ENCODE results near the gene DUSP18.

- TF ChIP-seq POLR2AphosphoS5 (IDR thresholded peaks at IDR 0.05; ENCODE audit: low read depth), result no peak
- TF ChIP-seq, protein P1, sequence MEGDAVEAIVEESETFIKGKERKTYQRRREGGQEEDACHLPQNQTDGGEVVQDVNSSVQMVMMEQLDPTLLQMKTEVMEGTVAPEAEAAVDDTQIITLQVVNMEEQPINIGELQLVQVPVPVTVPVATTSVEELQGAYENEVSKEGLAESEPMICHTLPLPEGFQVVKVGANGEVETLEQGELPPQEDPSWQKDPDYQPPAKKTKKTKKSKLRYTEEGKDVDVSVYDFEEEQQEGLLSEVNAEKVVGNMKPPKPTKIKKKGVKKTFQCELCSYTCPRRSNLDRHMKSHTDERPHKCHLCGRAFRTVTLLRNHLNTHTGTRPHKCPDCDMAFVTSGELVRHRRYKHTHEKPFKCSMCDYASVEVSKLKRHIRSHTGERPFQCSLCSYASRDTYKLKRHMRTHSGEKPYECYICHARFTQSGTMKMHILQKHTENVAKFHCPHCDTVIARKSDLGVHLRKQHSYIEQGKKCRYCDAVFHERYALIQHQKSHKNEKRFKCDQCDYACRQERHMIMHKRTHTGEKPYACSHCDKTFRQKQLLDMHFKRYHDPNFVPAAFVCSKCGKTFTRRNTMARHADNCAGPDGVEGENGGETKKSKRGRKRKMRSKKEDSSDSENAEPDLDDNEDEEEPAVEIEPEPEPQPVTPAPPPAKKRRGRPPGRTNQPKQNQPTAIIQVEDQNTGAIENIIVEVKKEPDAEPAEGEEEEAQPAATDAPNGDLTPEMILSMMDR (IDR thresholded peaks at IDR 0.05; ENCODE audit: insufficient read depth, low read length), result no peak
- TF ChIP-seq REST (IDR thresholded peaks at IDR 0.05; ENCODE audit: insufficient replicate concordance, low read depth), result no peak
- TF ChIP-seq GABPA (IDR thresholded peaks at IDR 0.05; ENCODE audit: low read depth), result no peak
- TF ChIP-seq SPI1 (IDR thresholded peaks at IDR 0.05; ENCODE audit: borderline replicate concordance, low read depth), result no peak
These were observed 26.7 kb downstream of the DUSP18 start for GRCh38 chr22:30640839-30641430.
